ENCODE data around the gene SH3BP1. TPM values are rescaled to one million over a fixed set of nuclear protein-coding genes. Genes with fewer than 3 reads are reported as not detected.
A peak's percentile ranks its signal among the peaks of the same experiment; 100 is the strongest.

Gene SH3BP1
- total and polyA plus RNA-seq, 2 of the 8 experiments (the other 6 are each of a cell fraction or from before 2014, with no cell fraction given): 23.9 to 40.3 TPM

- CTCF ChIA-PET (ENCODE audit: partially characterized antibody): interaction anchor here (0.9 to 11.4 kb wide), 11 partner anchors 8 to 130 kb away, joined by 3 to 261 read pairs (median 5); partner anchors contain the start of genes GGA1, LGALS1, NOL12 and PDXP
- Histone ChIP-seq H2BK5ac (ENCODE audit: low read depth, low read length) (0 out of 2 replicates have a peak overlapping the region, but pooled peaks have one; percentile 53), H3K27me3 (replicated peaks in 1 of 4; ENCODE audit: control insufficient read depth in 3 of 4, extremely low read depth in 1 of 4, insufficient read depth in 3 of 4, low read length in 3 of 4) (no peaks in the 10 kb centered on the region), H2BK120ac (replicated peaks; ENCODE audit: low read depth, low read length) (no peak overlapping the region), H4K91ac (replicated peaks; ENCODE audit: insufficient read length, low read length) (peak overlapping the region; percentile 8), H3K4me2 (ENCODE audit: insufficient read depth in 1 of 2, low read depth in 2 of 2, low read length in 2 of 2) (peak overlapping the region; percentile 86 to 99), H3K9ac (replicated peaks in 1 of 4; ENCODE audit: extremely low read depth in 1 of 4, low read depth in 3 of 4, low read length in 3 of 4) (no peak overlapping the region), H3K36me3 (ENCODE audit: control insufficient read depth in 2 of 4, insufficient read depth in 4 of 4, low read length in 3 of 4) (peaks cover 0 to 1% (median 0%) of the 10 kb centered on the region in 4 experiments; a peak in 2 of 8 replicates), H2BK12ac (ENCODE audit: low read depth, low read length) (0 out of 2 replicates have a peak overlapping the region, but pooled peaks have one; percentile 50), H3K56ac (replicated peaks; ENCODE audit: insufficient read length, low read depth, low read length) (no peak overlapping the region), H2AFZ (ENCODE audit: low read length) (no peak overlapping the region), H3K18ac (ENCODE audit: extremely low read depth, low read length) (no peak overlapping the region), H3K9me3 (ENCODE audit: insufficient read depth in 2 of 2, low read depth in 1 of 2, low read length in 1 of 2) (no peaks in the 10 kb centered on the region), H3K4me1 (replicated peaks in 1 of 4; ENCODE audit: control insufficient read depth in 3 of 4, insufficient read depth in 4 of 4, low read length in 3 of 4) (peaks cover 5 to 33% (median 26%) of the 10 kb centered on the region in 4 experiments), H4K8ac (ENCODE audit: extremely low read depth, insufficient read depth, low read length) (no peak overlapping the region; the same call in 1 of the 2 replicates), H3K79me2 (ENCODE audit: control insufficient read depth in 1 of 2, insufficient read depth in 2 of 2, low read length in 2 of 2) (no peaks in the 10 kb centered on the region; a peak in 1 of 4 replicates), H3K4me3 (ENCODE audit: extremely low read depth in 1 of 4, insufficient read depth in 2 of 4, low read depth in 3 of 4, low read length in 4 of 4) (peak overlapping the region in 3 of 4 experiments; percentile 77 to 91 (median 86); a peak in 6 of 8 replicates), H3K23me2 (ENCODE audit: low read depth, low read length) (peaks cover 8% of the 10 kb centered on the region), H4K20me1 (replicated peaks in 1 of 2; ENCODE audit: control insufficient read depth in 1 of 2, insufficient read depth in 2 of 2, low read length in 2 of 2) (peaks cover 0 to 7% of the 10 kb centered on the region in 2 experiments), H3K23ac (ENCODE audit: insufficient read length) (no peak overlapping the region), H2BK20ac (ENCODE audit: low read length) (no peak overlapping the region), H2BK15ac (ENCODE audit: low read length) (no peak overlapping the region), H4K5ac (ENCODE audit: insufficient read length, low read depth, low read length) (no peak overlapping the region), H3K79me1 (ENCODE audit: low read depth, low read length) (0 out of 2 replicates have a peak, but pooled peaks cover 2% of the 10 kb centered on the region), H3K4ac (replicated peaks; ENCODE audit: insufficient read length, low read depth, low read length) (peak overlapping the region; percentile 1), H2AK5ac (ENCODE audit: low read depth, low read length) (no peak overlapping the region), H3K14ac (ENCODE audit: insufficient read length) (no peak overlapping the region), H3K27ac (ENCODE audit: low read depth, low read length) (no peak overlapping the region)
- POLR2A ChIA-PET (ENCODE audit: partially characterized antibody): interaction anchor here (0.7 to 2.3 kb wide), 18 partner anchors 8 to 99 kb away, joined by 3 to 8 read pairs (median 4); partner anchors contain the start of genes NOL12, PDXP and TRIOBP
- DNase-seq (ENCODE audit: low read depth in 1 of 2, low spot score in 2 of 2) (no peak), FAIRE-seq (no peak)
- 78% methylated on average over 11 of the region's 11 CpGs; no CpG with 5 or more reads in 1 of the 2 experiments for WGBS, 2 experiments (ENCODE audit: extremely low coverage in 1 of 2, insufficient coverage in 1 of 2, insufficient read length in 1 of 2, insufficient replicate concordance in 2 of 2, low coverage in 1 of 2, low lambda C conversion rate in 2 of 2, missing lambda C conversion rate in 1 of 2)
- TF ChIP-seq CTBP2 (IDR thresholded peaks at IDR 0.05; ENCODE audit: borderline replicate concordance, insufficient read depth, insufficient read length, low read length): no peak
- TF ChIP-seq JUN (IDR thresholded peaks at IDR 0.05; ENCODE audit: low read depth, low read length): no peak
- no peak for TF ChIP-seq CHD2 (IDR thresholded peaks at IDR 0.05; ENCODE audit: low read length)
- TF ChIP-seq RBBP5 (IDR thresholded peaks at IDR 0.05; ENCODE audit: borderline replicate concordance, low read depth, low read length): no peak
- TF ChIP-seq HDAC2 (IDR thresholded peaks at IDR 0.05; ENCODE audit: borderline replicate concordance in 1 of 2, low read depth in 2 of 2, low read length in 2 of 2): no peak
- no peak for TF ChIP-seq MAX (IDR thresholded peaks at IDR 0.05)
- TF ChIP-seq SIRT6 (IDR thresholded peaks at IDR 0.05; ENCODE audit: low read length): no peak
Measured at GRCh38 chr22:37638391-37639069, 939 bp upstream of the SH3BP1 start.

Data from H1 (cell line).